GM18526 (cell line): ENCODE data around the gene EPHB1.

Experiments used
- POLR2A ChIP-seq: IDR thresholded peaks from 3 replicates; pipeline ENCODE4 v1.6.1; 2011; ENCODE audit not compliant: insufficient read length; ENCODE audit errors: extremely low read depth

The EPHB1 gene

GRCh38 chr3:134895181-134895580 is 100.1 kb downstream of the EPHB1 start:
- TF ChIP-seq POLR2A: no peak

GRCh38 chr3:134896141-134896540 is 101.1 kb downstream of the EPHB1 start:
- TF ChIP-seq POLR2A: no peak

DNA sequence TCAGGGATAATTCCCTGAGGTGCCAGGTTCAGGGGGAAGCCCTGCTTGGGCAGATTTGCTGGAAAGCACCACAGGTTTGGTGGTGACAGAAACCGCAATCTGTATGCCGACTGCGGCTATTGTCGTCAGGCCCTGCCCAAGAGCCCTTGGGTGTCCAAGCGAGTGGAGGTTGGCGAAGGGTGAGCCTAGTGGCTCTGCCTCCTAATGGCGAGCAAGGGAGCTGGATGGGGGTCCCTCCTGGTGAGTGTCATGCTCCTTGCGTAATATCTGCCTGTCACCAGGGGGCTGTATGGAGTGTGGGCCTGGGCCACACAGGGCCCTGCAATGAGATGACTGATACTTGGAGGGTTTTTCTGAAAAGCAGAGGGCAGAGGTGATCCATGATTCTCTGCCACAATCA is 101.6 kb downstream of the EPHB1 start:
- TF ChIP-seq POLR2A: no peak

GRCh38 chr3:134897391-134898141 is 102.5 kb downstream of the EPHB1 start:
- TF ChIP-seq POLR2A: no peak

DNA sequence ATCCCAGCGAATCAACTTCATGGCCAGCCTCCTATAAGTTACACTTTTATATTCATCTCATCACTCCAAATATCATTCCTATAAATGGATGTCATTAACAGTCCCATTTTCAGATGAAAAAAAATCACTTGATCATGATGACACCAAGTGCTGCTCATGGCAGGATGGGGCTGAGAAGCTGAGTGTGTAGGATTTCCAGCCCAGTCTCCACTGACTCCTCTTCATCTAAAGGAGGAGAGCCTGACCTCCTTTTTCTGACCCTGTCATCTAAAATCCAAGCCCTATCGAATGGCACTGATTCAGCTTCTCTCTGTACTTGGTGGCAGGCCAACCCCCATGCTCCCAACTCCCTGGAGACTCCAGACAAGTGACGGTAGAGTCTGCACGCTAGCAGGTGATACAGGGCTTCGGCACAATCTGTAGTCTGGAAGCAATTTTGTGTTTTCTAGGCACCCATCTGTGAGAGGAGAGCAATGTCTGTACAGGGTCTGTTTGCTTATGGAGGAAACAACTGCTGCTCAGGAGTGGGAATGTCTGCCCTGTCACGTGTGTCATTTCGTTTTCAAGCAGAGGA is 103.2 kb downstream of the EPHB1 start:
- no peak for TF ChIP-seq POLR2A

DNA sequence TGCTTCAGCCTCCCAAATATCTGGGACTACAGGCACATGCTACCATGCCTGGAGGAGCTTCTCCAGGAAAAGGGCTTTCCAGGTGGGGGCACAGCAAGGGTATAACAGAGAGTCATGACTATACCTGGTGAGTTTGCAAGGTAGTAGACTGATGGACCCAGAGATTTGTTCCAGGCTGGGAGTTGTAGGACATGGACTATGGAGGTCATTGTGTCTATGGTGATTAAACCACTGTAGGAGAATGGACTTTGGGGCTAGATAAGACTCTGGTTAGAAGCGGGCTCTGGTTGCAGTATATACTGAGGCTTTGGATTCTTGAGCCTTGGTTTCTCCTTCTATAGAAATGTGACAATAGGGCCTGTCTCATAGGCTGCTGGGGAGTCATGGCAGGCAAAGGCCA is 104.7 kb downstream of the EPHB1 start:
- TF ChIP-seq POLR2A: no peak

DNA sequence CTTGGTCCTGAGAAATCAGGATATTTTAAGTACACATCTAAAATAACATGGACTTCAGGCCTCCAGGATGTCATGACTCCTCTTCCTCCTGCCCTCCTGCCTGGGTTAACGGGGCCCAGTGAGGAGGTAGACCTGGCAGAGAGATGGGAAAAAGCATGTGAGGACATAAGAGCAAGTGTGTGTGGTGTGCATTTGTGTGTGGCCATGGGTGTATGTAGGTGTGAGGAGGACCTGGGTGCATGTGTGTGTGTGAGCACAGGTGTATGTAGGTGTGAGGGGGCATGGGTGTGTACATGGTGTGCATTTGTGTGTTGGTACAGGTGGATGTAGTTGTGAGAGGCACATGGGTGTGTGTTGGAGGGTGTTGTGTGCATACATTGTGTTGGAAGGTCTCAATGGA is 105.4 kb downstream of the EPHB1 start:
- TF ChIP-seq POLR2A: no peak

DNA sequence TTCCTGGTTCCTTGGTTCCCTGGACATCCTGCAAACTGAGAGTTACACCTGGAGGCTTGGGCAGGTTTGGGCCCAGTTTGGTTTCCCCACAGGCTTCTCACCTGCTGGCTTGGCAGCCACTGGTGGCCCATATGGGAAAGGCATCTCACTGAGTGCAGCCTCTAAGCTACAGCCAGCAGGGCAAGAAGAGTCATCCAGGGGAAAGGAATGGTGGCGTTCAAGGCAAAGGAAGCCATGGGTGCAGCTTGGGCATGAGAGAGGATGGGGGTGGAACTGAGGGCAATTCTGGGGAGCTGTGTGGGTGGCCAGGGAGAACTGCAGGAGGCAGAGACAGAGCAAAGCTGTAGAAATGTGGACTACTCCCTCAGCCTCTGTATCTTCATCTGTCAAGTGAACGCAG is 106.4 kb downstream of the EPHB1 start:
- no peak for TF ChIP-seq POLR2A

- TF ChIP-seq POLR2A: no peak
Observed at GRCh38 chr3:134903837-134904236, 108.8 kb downstream of the EPHB1 start.

DNA sequence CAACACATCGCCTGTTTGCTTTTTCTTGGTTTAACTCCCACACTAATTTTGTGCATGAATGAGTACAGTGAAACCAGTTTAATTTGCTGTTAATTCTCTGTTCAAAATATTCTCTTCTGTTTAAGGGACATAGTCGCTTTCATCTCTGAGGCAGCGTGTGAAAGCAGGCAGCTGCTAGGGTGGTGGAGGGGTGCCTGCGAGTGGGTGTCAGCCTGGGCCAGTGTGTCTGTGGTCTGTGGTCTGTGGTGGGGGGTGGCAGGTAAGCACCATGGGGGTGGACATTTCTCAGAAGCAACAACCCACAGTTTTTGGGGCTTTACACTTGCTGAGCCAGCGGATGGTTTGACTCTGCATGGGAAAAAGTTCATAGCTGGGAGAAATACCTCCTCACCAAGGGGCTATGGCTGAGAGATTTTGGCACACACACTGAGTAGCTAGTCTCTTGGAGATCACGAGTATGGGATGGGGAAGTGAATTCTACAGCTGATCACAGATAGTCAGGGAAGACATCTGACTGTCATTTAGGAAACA is 109.2 kb downstream of the EPHB1 start:
- no peak for TF ChIP-seq POLR2A

DNA sequence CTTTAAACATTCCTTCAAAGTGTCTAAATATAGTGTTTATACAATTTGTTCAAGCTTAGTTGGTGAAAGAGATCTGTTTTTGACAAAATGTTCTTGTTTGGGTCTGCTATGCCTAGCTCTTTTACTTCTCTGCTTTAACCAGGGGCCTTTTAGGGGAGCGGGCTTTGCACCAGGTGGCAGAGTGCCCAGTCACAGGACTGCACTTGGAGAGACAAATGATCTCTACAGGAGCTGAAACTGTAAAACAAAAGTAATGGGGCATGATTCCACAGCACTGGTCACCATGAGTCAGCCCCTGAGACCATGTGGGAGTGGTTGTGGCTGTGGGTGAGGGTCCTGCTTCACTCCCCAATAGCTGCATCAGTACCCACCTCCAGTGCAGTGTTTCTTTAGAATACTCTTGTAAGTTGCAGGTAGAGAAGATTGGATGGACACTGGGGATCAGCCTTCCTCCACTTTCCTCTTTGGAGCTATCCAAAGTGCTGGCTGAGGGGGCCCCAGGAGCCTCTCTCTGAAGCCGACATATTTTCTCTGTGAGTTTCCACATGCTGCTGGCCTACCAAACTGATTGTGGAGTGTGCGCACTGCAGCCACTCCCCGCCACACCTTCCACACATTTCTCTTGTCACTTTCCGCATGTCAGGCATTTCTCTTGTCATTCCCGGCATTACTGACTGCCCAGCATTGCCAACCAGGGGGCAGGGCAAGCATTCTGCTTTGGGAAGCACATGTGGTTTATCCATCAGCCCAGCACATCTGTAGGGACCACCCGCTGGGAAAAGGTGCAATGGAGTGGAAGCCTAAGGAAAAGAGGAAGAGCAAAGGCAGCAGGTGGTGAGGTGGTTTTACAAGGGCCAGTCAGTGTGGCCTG is 110.0 kb downstream of the EPHB1 start:
- no peak for TF ChIP-seq POLR2A

GRCh38 chr3:134905647-134905935 is 110.5 kb downstream of the EPHB1 start:
- TF ChIP-seq POLR2A: no peak

DNA sequence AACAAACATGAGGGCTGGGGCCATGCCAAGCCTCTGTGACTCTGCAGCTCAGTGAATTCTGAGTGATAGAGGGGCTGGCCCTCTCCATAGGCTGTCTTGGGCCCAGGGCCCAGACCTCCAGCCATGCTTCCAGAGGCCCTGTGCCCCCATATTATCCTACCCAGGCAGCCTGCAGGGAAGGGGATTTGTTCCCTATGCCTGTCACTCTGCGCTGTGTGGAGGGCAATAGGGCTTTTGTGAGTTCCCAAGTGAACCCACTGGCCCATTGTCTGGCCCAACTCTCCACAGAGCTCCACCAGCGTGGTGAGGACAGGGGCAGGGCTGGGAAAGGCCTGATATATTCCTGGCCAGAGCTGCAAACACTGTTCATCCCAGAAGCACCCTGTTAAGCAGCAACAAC is 113.2 kb downstream of the EPHB1 start:
- TF ChIP-seq POLR2A: no peak

DNA sequence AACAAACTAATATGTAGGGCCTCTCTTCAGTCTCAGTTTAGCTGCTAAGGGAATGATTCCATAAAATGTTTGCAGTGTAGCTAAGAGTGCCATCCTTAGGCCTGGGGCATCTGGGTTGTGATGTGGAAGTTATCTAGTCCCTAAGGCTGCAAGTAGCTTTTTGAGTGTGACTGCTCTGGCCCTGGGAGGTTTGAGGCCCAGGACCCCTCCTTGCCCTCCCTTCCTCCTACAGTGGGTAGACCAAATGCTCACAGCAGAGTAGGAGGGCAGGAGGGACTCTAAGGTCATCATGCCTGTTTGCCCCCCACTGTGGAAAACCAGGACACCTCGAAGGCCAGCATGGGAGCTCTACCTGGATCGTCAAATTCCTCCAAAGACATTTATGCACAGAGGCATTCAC is 115.0 kb downstream of the EPHB1 start:
- TF ChIP-seq POLR2A: no peak

GRCh38 chr3:134911586-134912548 is 116.8 kb downstream of the EPHB1 start:
- TF ChIP-seq POLR2A: no peak
